ENCODE results near the gene NKAPD1. TPM values are rescaled to one million over a fixed set of nuclear protein-coding genes. Genes with fewer than 3 reads are reported as not detected.

Gene NKAPD1
- total and polyA plus RNA-seq, 2 of the 4 experiments (the other 2 are of a cell fraction) = 8.4 to 17.2 TPM

DNA sequence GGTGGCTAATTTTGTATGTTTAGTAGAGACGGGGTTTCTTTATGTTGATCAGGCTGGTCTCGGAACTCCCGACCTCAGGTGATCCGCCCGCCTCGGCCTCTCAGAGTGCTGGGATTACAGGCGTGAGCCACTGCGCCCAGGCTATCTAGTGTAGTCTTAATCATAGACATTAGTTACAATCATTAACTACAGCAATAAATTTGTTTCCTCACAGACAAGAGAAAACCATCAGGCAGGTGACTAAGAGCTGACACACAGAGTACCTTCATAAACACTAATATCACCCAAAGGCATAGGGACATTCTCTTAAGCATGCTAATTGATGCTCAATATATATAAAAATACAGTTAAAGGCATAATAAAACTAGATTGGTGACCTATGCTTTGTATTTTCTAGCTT lies 32.0 kb downstream of the NKAPD1 start:
- in situ Hi-C loops (cut with MboI; ENCODE audit: low sequenced_read_pairs) (loop anchor here (25.0 kb wide), 1 partner anchor 1181 kb away; no protein-coding TSS in a partner anchor), intact Hi-C loops (cut with micrococcal nuclease) (no loop called here), dilution Hi-C loops (cut with HindIII; ENCODE audit: low sequenced_read_pairs, unreplicated experiment) (no loop called here)
- Histone ChIP-seq H3K4ac (ENCODE audit: low read depth, low read length) (no peak overlapping the region), H3K18ac (ENCODE audit: low read depth, low read length) (no peak overlapping the region), H3K4me2 (ENCODE audit: low read depth, low read length) (no peak overlapping the region), H3K79me1 (ENCODE audit: low read depth in 1 of 2, low read length in 2 of 2) (no peaks in the 10 kb centered on the region), H4K5ac (ENCODE audit: low read depth, low read length) (no peak overlapping the region), H4K91ac (ENCODE audit: insufficient read depth, low read depth, low read length) (no peak overlapping the region), H3K14ac (replicated peaks; ENCODE audit: low read depth, low read length) (no peak overlapping the region), H3K9ac (ENCODE audit: low read depth, low read length) (no peak overlapping the region), H3K27ac (ENCODE audit: insufficient read depth, low read length) (no peak overlapping the region), H2BK5ac (ENCODE audit: low read depth, low read length, poor library complexity, severe bottlenecking) (no peak overlapping the region), H3K56ac (ENCODE audit: extremely low read depth, insufficient read depth, low read length) (no peak overlapping the region), H3K23ac (ENCODE audit: low read depth, low read length) (no peak overlapping the region), H3K27me3 (ENCODE audit: control insufficient read depth, insufficient read depth, low read length) (no peaks in the 10 kb centered on the region), H3K4me1 (ENCODE audit: control insufficient read depth, insufficient read depth, low read length) (peaks cover 2% of the 10 kb centered on the region; the same call in 1 of the 2 replicates), H3K9me3 (ENCODE audit: control insufficient read depth, insufficient read depth, low read length) (no peaks in the 10 kb centered on the region), H2AK9ac (replicated peaks; ENCODE audit: low read depth, low read length, poor library complexity) (no peak overlapping the region), H2BK15ac (ENCODE audit: low read depth, low read length) (no peak overlapping the region), H3K9me1 (ENCODE audit: insufficient read depth, low read length) (no peaks in the 10 kb centered on the region), H2BK120ac (ENCODE audit: low read depth, low read length) (no peak overlapping the region), H3K4me3 (ENCODE audit: insufficient read depth, low read depth, low read length) (no peak overlapping the region), H2BK20ac (ENCODE audit: low read depth, low read length) (no peak overlapping the region), H4K20me1 (ENCODE audit: insufficient read depth, low read length) (no peaks in the 10 kb centered on the region), H2AFZ (replicated peaks; ENCODE audit: low read length, poor library complexity) (no peak overlapping the region), H2AK5ac (ENCODE audit: low read depth, low read length) (no peak overlapping the region), H4K8ac (ENCODE audit: low read depth in 2 of 2, low read length in 2 of 2) (no peak overlapping the region), H3K36me3 (ENCODE audit: control insufficient read depth, insufficient read depth, low read length) (no peaks in the 10 kb centered on the region)
- ChIA-PET POLR2A (ENCODE audit: unreplicated experiment) (no interaction called here), CTCF (no interaction called here)
- TF ChIP-seq CEBPB (IDR thresholded peaks at IDR 0.05; ENCODE audit: low read depth, low read length) (no peak), FOS (IDR thresholded peaks at IDR 0.05; ENCODE audit: low read depth, low read length) (no peak), ELK1 (IDR thresholded peaks at IDR 0.05; ENCODE audit: borderline replicate concordance, low read depth, low read length) (no peak), NFE2L2 (IDR thresholded peaks at IDR 0.05; ENCODE audit: low read depth, low read length) (no peak), MAZ (IDR thresholded peaks at IDR 0.05; ENCODE audit: borderline replicate concordance, low read depth, low read length) (no peak), RAD21 (IDR thresholded peaks at IDR 0.05; ENCODE audit: low read length) (no peak), USF2 (IDR thresholded peaks at IDR 0.05; ENCODE audit: low read depth, low read length) (no peak), SMC3 (IDR thresholded peaks at IDR 0.05; ENCODE audit: low read depth, low read length) (no peak), BHLHE40 (IDR thresholded peaks at IDR 0.05; ENCODE audit: low read depth, low read length) (no peak), RCOR1 (IDR thresholded peaks at IDR 0.05; ENCODE audit: insufficient replicate concordance, low read length) (no peak), CHD1 (IDR thresholded peaks at IDR 0.05; ENCODE audit: low read depth, low read length) (no peak), POLR2A (IDR thresholded peaks at IDR 0.05; ENCODE audit: low read depth, low read length) (no peak), RFX5 (IDR thresholded peaks at IDR 0.05; ENCODE audit: low read depth, low read length) (no peak), MXI1 (IDR thresholded peaks at IDR 0.05; ENCODE audit: borderline replicate concordance, low read depth, low read length) (no peak), MAFK (IDR thresholded peaks at IDR 0.05; ENCODE audit: low read depth, low read length) (no peak)
- TF ChIP-seq, protein P1, sequence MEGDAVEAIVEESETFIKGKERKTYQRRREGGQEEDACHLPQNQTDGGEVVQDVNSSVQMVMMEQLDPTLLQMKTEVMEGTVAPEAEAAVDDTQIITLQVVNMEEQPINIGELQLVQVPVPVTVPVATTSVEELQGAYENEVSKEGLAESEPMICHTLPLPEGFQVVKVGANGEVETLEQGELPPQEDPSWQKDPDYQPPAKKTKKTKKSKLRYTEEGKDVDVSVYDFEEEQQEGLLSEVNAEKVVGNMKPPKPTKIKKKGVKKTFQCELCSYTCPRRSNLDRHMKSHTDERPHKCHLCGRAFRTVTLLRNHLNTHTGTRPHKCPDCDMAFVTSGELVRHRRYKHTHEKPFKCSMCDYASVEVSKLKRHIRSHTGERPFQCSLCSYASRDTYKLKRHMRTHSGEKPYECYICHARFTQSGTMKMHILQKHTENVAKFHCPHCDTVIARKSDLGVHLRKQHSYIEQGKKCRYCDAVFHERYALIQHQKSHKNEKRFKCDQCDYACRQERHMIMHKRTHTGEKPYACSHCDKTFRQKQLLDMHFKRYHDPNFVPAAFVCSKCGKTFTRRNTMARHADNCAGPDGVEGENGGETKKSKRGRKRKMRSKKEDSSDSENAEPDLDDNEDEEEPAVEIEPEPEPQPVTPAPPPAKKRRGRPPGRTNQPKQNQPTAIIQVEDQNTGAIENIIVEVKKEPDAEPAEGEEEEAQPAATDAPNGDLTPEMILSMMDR (conservative IDR thresholded peaks at IDR 0.05; ENCODE audit: low read depth, low read length) = no peak
- 100% methylated on average over 2 of the region's 8 CpGs; no CpG with 5 or more reads in 1 of the 2 experiments for WGBS, 2 experiments (ENCODE audit: extremely low coverage in 2 of 2, insufficient read length in 1 of 2)
- ATAC-seq (ENCODE audit: low read depth) (no peak), DNase-seq (no peak)
- no TSS peak for BruUV-seq (replicated peaks)

All from IMR-90 (cell line).